Liver (tissue), 9 donors: ENCODE results near the gene KMT2B. TPM values are rescaled to one million over a fixed set of nuclear protein-coding genes. Genes with fewer than 3 reads are reported as not detected.
A peak's percentile ranks its signal among the peaks of the same experiment; 100 is the strongest.

Source experiments
- DNase-seq: peaks from one replicate; pipeline ENCODE4 v3.0.0-alpha.2; 2017; ENCODE audit warnings: low spot score
- H3K27ac ChIP-seq, 2 donors: one replicate each; pipeline ENCODE4 v1.7.0; 2013; ENCODE audit warnings: inconsistent platforms in 2 of 2, low read length in 2 of 2, control low read depth in 1 of 2, low read depth in 1 of 2, mild to moderate bottlenecking in 1 of 2
- H3K27me3 ChIP-seq, 4 donors: one replicate each; pipeline versions ENCODE4 v1.6.1 to v1.7.0; 2013; ENCODE audit warnings: low read length in 3 of 4, inconsistent platforms in 1 of 4, mild to moderate bottlenecking in 1 of 4, moderate library complexity in 1 of 4; ENCODE audit not compliant: control insufficient read depth in 4 of 4, insufficient read depth in 4 of 4
- H3K36me3 ChIP-seq, 4 donors: one replicate each; pipeline versions ENCODE4 v1.6.1 to v1.7.0; 2013; ENCODE audit warnings: low read length in 3 of 4, mild to moderate bottlenecking in 3 of 4, low read depth in 1 of 4, moderate library complexity in 1 of 4; ENCODE audit not compliant: control insufficient read depth in 4 of 4, insufficient read depth in 3 of 4
- H3K4me1 ChIP-seq, 4 donors: one replicate each; pipeline versions ENCODE4 v1.6.1 to v1.7.0; 2013; ENCODE audit warnings: low read length in 3 of 4, mild to moderate bottlenecking in 3 of 4, moderate library complexity in 1 of 4; ENCODE audit not compliant: control insufficient read depth in 4 of 4, insufficient read depth in 4 of 4
- H3K4me3 ChIP-seq, 3 donors: one replicate each; pipeline versions ENCODE4 v1.6.1 to v1.7.0; 2013; ENCODE audit warnings: low read length in 3 of 3, control low read depth in 1 of 3, low read depth in 1 of 3, mild to moderate bottlenecking in 1 of 3
- H3K9ac ChIP-seq, 2 donors: one replicate each; pipeline ENCODE4 v1.7.0; 2013; ENCODE audit warnings: low read length in 2 of 2, mild to moderate bottlenecking in 2 of 2, moderate library complexity in 2 of 2, control low read depth in 1 of 2, low read depth in 1 of 2
- H3K9me3 ChIP-seq, 4 donors: one replicate each; pipeline versions ENCODE4 v1.6.1 to v1.7.0; 2013; ENCODE audit warnings: low read length in 3 of 4; ENCODE audit not compliant: control insufficient read depth in 4 of 4
- ATF3 ChIP-seq: IDR thresholded peaks from 2 replicates; pipeline ENCODE4 v1.6.1; 2016; ENCODE audit warnings: antibody characterized with exemption
- CTCF ChIP-seq: fragments of 150-350 bp; IDR thresholded peaks from 2 replicates; pipeline ENCODE4 v1.5.1; 2017; ENCODE audit warnings: improper control_type of control experiment, low read depth, low read length; ENCODE audit not compliant: missing input control
- EGR1 ChIP-seq, 2 donors: IDR thresholded peaks; 2 replicates each; pipeline ENCODE4 v1.6.1; 2016 to 2018; ENCODE audit warnings: antibody characterized with exemption in 2 of 2, low read depth in 2 of 2
- FOXA1 ChIP-seq: IDR thresholded peaks from 2 replicates; pipeline ENCODE4 v1.6.1; 2016; ENCODE audit warnings: antibody characterized with exemption
- FOXA2 ChIP-seq: IDR thresholded peaks from 2 replicates; pipeline ENCODE4 v1.6.1; 2016; ENCODE audit warnings: antibody characterized with exemption
- GABPA ChIP-seq, 2 donors: IDR thresholded peaks in 1 of 2; conservative IDR thresholded peaks in 1 of 2; 2 replicates each; pipeline ENCODE4 v1.6.1; 2016; ENCODE audit warnings: antibody characterized with exemption in 2 of 2, mild to moderate bottlenecking in 1 of 2, moderate library complexity in 1 of 2
- HNF4A ChIP-seq, 2 donors: conservative IDR thresholded peaks; 2 replicates each; pipeline ENCODE4 v1.6.1; 2016; ENCODE audit warnings: antibody characterized with exemption in 2 of 2, mild to moderate bottlenecking in 2 of 2
- HNF4G ChIP-seq: IDR thresholded peaks from 2 replicates; pipeline ENCODE4 v1.6.1; 2016; ENCODE audit warnings: antibody characterized with exemption
- JUND ChIP-seq, 2 donors: IDR thresholded peaks; 2 replicates each; pipeline ENCODE4 v1.6.1; 2016; ENCODE audit warnings: antibody characterized with exemption in 2 of 2
- MAX ChIP-seq: IDR thresholded peaks from 2 replicates; pipeline ENCODE4 v1.6.1; 2016; ENCODE audit warnings: antibody characterized with exemption
- NR2F2 ChIP-seq: IDR thresholded peaks from 2 replicates; pipeline ENCODE4 v1.6.1; 2016; ENCODE audit warnings: antibody characterized with exemption
- RAD21 ChIP-seq, 2 donors: IDR thresholded peaks; 2 replicates each; pipeline ENCODE4 v1.6.1; 2016; ENCODE audit warnings: antibody characterized with exemption in 2 of 2, mild to moderate bottlenecking in 2 of 2
- REST ChIP-seq: IDR thresholded peaks from 2 replicates; pipeline ENCODE4 v1.6.1; 2016; ENCODE audit warnings: antibody characterized with exemption, mild to moderate bottlenecking
- RXRA ChIP-seq, 2 donors: IDR thresholded peaks; 2 replicates each; pipeline ENCODE4 v1.6.1; 2017 to 2018; ENCODE audit warnings: antibody characterized with exemption in 2 of 2, mild to moderate bottlenecking in 1 of 2
- SP1 ChIP-seq: IDR thresholded peaks from 2 replicates; pipeline ENCODE4 v1.6.1; 2018; ENCODE audit warnings: antibody characterized with exemption, mild to moderate bottlenecking
- TAF1 ChIP-seq: conservative IDR thresholded peaks from 2 replicates; pipeline ENCODE4 v1.6.1; 2016; ENCODE audit warnings: antibody characterized with exemption, mild to moderate bottlenecking
- YY1 ChIP-seq: IDR thresholded peaks from 2 replicates; pipeline ENCODE4 v1.6.1; 2016; ENCODE audit warnings: antibody characterized with exemption, mild to moderate bottlenecking
- ZBTB33 ChIP-seq: IDR thresholded peaks from 2 replicates; pipeline ENCODE4 v1.6.1; 2016; ENCODE audit warnings: antibody characterized with exemption
- WGBS: extraction: QIAGEN DNeasy Blood & Tissue Kit; methylation state at CpG from one replicate; pipeline ENCODE4 v1.1.7; 2013; 5-methylcytosine and 5-hydroxymethylcytosine counted together
- polyA plus RNA-seq, 2 donors: library from polyadenylated mRNA; stranded (reverse) in 1 of 2; unstranded in 1 of 2; fragments of 200-250 nt in 1 of 2; fragments of >200 nt in 1 of 2; fragmentation: Nextera tagmentation in 1 of 2; extraction: Ambion mirVana in 1 of 2; gene quantifications; one replicate each; pipeline versions ENCODE4 v1.2.1 to v1.2.3, GENCODE V29; 2013 to 2015
- total RNA-seq, 2 donors: library from RNA; depleted of rRNA; stranded (reverse); fragments of >200 nt; gene quantifications; one replicate each; pipeline ENCODE4 v1.2.3, GENCODE V29; 2014
- donor health status: healthy.
- donor health status: healthy.
- donor health status: healthy.
- donor health status: healthy.
- donor health status: healthy.

Gene KMT2B
- total and polyA plus RNA-seq, 4 donors = 3.7 to 12.1 (median 8.3) TPM

GRCh38 chr19:35785339-35785627 is 67.5 kb downstream of the KMT2B start:
- Histone ChIP-seq H3K36me3 (peaks cover 0 to 1% (median 0%) of the 10 kb centered on the region in 4 donors), H3K27ac (no peak overlapping the region), H3K4me1 (no peaks in the 10 kb centered on the region), H3K4me3 (no peak overlapping the region), H3K9ac (no peak overlapping the region), H3K9me3 (no peaks in the 10 kb centered on the region), H3K27me3 (no peaks in the 10 kb centered on the region)
- DNase-seq = no peak
- TF ChIP-seq TAF1 = no peak
- no peak for TF ChIP-seq SP1
- TF ChIP-seq MAX = no peak
- TF ChIP-seq ATF3 = no peak
- no peak for TF ChIP-seq FOXA2
- no peak for TF ChIP-seq HNF4A (conservative IDR thresholded peaks at IDR 0.05)
- no peak for TF ChIP-seq CTCF
- TF ChIP-seq HNF4G = no peak
- TF ChIP-seq YY1 = no peak
- TF ChIP-seq GABPA (IDR thresholded peaks at IDR 0.05 in 1 of 2, conservative IDR thresholded peaks at IDR 0.05 in 1 of 2) = no peak
- TF ChIP-seq REST = no peak
- TF ChIP-seq RAD21 (IDR thresholded peaks at IDR 0.05) = no peak
- no peak for TF ChIP-seq RXRA (IDR thresholded peaks at IDR 0.05)
- no peak for TF ChIP-seq FOXA1
- TF ChIP-seq NR2F2 = no peak
- no peak for TF ChIP-seq EGR1 (IDR thresholded peaks at IDR 0.05; ENCODE audit: low read depth in 2 of 2)
- no peak for TF ChIP-seq JUND (IDR thresholded peaks at IDR 0.05)
- WGBS = 96% methylated on average over 10 of the region's 10 CpGs

- Histone ChIP-seq H3K4me1 (no peaks in the 10 kb centered on the region), H3K36me3 (no peaks in the 10 kb centered on the region), H3K4me3 (no peak overlapping the region), H3K9ac (no peak overlapping the region), H3K27me3 (no peaks in the 10 kb centered on the region), H3K9me3 (no peaks in the 10 kb centered on the region), H3K27ac (no peak overlapping the region)
- WGBS = 86% methylated on average over 31 of the region's 31 CpGs
- TF ChIP-seq RAD21 (IDR thresholded peaks at IDR 0.05) (no peak), ZBTB33 (no peak), FOXA1 (no peak), SP1 (no peak), MAX (no peak), HNF4A (conservative IDR thresholded peaks at IDR 0.05) (peak in 1 of 2 donors; percentile 25)
- DNase-seq = no peak
These were observed 68.7 kb downstream of the KMT2B start for GRCh38 chr19:35786299-35787160.
